ENCODE measurements around the gene MIER3.

Gene MIER3

DNA sequence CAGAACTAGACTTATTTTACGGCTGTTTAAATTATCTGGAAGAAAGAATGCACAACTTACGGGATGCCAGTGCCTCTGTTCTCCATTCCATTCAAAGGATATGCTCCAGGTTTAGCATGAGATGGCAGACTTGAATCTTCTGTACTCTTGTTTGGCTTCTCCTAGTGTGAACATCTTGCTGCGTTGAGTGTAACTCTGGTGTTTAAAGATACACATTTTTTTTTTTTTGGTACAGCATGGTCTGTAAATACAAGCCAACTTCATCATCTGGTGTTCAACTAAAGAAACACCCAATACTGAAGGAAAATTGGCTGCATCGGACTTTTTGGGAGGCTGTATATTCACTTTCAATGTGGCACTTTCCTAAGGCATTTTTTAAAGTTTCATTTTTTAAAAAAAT is 7.4 kb upstream of the MIER3 start:
- Histone ChIP-seq H3K79me2 (ENCODE audit: insufficient read depth, low read length) (no peaks in the 10 kb centered on the region), H4K20me1 (ENCODE audit: insufficient read depth, low read length) (no peaks in the 10 kb centered on the region), H3K9me3 (ENCODE audit: insufficient read depth, low read length, severe bottlenecking) (no peaks in the 10 kb centered on the region), H3K4me2 (ENCODE audit: insufficient read depth, low read length) (no peak overlapping the region), H3K36me3 (ENCODE audit: insufficient read depth, low read length) (no peaks in the 10 kb centered on the region), H3K27ac (ENCODE audit: low read length) (no peak overlapping the region), H2AFZ (ENCODE audit: low read depth, low read length) (no peak overlapping the region), H3K27me3 (ENCODE audit: insufficient read depth, low read length, poor library complexity) (peaks cover 71% of the 10 kb centered on the region), H3K4me3 (ENCODE audit: low read depth in 1 of 2, low read length in 2 of 2) (no peak overlapping the region), H3K4me1 (ENCODE audit: insufficient read depth, low read length) (no peaks in the 10 kb centered on the region), H3K9ac (ENCODE audit: low read depth, low read length) (no peak overlapping the region)
- DNase-seq: no peak
- ATAC-seq (ENCODE audit: insufficient read depth, low read depth): no peak
- no peak for TF ChIP-seq EZH2 (IDR thresholded peaks at IDR 0.05; ENCODE audit: borderline replicate concordance, low read depth, low read length, severe bottlenecking)
- TF ChIP-seq, protein P1, sequence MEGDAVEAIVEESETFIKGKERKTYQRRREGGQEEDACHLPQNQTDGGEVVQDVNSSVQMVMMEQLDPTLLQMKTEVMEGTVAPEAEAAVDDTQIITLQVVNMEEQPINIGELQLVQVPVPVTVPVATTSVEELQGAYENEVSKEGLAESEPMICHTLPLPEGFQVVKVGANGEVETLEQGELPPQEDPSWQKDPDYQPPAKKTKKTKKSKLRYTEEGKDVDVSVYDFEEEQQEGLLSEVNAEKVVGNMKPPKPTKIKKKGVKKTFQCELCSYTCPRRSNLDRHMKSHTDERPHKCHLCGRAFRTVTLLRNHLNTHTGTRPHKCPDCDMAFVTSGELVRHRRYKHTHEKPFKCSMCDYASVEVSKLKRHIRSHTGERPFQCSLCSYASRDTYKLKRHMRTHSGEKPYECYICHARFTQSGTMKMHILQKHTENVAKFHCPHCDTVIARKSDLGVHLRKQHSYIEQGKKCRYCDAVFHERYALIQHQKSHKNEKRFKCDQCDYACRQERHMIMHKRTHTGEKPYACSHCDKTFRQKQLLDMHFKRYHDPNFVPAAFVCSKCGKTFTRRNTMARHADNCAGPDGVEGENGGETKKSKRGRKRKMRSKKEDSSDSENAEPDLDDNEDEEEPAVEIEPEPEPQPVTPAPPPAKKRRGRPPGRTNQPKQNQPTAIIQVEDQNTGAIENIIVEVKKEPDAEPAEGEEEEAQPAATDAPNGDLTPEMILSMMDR (IDR thresholded peaks at IDR 0.05; ENCODE audit: borderline replicate concordance, extremely low read depth, low read length, poor library complexity, severe bottlenecking): no peak

DNA sequence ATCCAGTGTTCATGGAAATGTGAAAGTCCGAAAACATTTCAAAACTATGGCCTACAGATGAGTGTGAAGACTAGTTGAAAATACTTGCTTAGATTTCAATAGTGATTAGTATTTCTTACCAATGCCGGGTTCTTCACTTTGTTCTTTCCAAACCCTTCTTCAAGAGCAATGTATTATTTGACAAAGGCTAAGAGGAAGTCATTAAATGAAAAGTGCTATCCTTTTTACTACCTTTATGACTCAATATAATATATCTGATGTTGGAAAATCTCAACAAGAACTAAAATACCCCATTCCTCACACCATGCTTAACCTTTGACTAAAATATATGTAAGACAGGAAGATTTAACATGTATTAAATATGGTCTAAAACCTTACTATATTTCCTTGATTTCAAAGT is 6.7 kb upstream of the MIER3 start:
- no peak overlapping the region for H3K4me2 ChIP-seq (ENCODE audit: insufficient read depth, low read length)
- no peak for TF ChIP-seq EZH2 (IDR thresholded peaks at IDR 0.05; ENCODE audit: borderline replicate concordance, low read depth, low read length, severe bottlenecking)
- TF ChIP-seq, protein P1 (IDR thresholded peaks at IDR 0.05; ENCODE audit: borderline replicate concordance, extremely low read depth, low read length, poor library complexity, severe bottlenecking): no peak
- no peak overlapping the region for H3K9ac ChIP-seq (ENCODE audit: low read depth, low read length)
- no peak for DNase-seq
- H3K9me3 ChIP-seq (ENCODE audit: insufficient read depth, low read length, severe bottlenecking): no peaks in the 10 kb centered on the region
- H3K4me3 ChIP-seq (ENCODE audit: low read depth in 1 of 2, low read length in 2 of 2): no peak overlapping the region
- no peak overlapping the region for H2AFZ ChIP-seq (ENCODE audit: low read depth, low read length)
- H3K27me3 ChIP-seq (ENCODE audit: insufficient read depth, low read length, poor library complexity): peaks cover 74% of the 10 kb centered on the region
- no peaks in the 10 kb centered on the region for H3K4me1 ChIP-seq (ENCODE audit: insufficient read depth, low read length)
- ATAC-seq (ENCODE audit: insufficient read depth, low read depth): no peak
- H4K20me1 ChIP-seq (ENCODE audit: insufficient read depth, low read length): no peaks in the 10 kb centered on the region
- no peak overlapping the region for H3K27ac ChIP-seq (ENCODE audit: low read length)
- H3K79me2 ChIP-seq (ENCODE audit: insufficient read depth, low read length): no peaks in the 10 kb centered on the region
- no peaks in the 10 kb centered on the region for H3K36me3 ChIP-seq (ENCODE audit: insufficient read depth, low read length)

DNA sequence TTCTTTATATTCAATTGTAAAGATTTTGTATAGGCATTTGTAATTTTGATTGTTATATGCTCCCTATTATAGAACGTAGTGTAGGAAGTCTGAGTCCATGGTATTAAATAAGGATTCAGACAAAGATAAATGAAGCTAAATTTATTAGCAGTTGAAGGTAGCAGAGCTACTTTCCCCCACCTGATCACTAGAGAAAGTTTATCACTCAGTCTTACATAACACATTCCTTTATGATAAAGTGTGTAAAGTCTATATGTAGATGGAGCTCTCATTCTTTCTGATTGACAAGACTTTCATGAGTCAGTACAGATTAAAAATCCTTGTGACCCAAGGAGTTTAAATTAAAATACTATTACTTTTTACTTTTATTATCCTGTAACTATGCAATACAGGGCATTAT is 2.3 kb upstream of the MIER3 start:
- no peak overlapping the region for H2AFZ ChIP-seq (ENCODE audit: low read depth, low read length)
- peaks cover 5% of the 10 kb centered on the region for H3K36me3 ChIP-seq (ENCODE audit: insufficient read depth, low read length)
- no peak for DNase-seq
- H3K27ac ChIP-seq (ENCODE audit: low read length): no peak overlapping the region
- no peak overlapping the region for H3K9ac ChIP-seq (ENCODE audit: low read depth, low read length)
- H3K9me3 ChIP-seq (ENCODE audit: insufficient read depth, low read length, severe bottlenecking): no peaks in the 10 kb centered on the region
- peaks cover 22% of the 10 kb centered on the region for H3K4me1 ChIP-seq (ENCODE audit: insufficient read depth, low read length)
- no peak for TF ChIP-seq EZH2 (IDR thresholded peaks at IDR 0.05; ENCODE audit: borderline replicate concordance, low read depth, low read length, severe bottlenecking)
- TF ChIP-seq, protein P1 (IDR thresholded peaks at IDR 0.05; ENCODE audit: borderline replicate concordance, extremely low read depth, low read length, poor library complexity, severe bottlenecking): no peak
- peaks cover 54% of the 10 kb centered on the region for H3K27me3 ChIP-seq (ENCODE audit: insufficient read depth, low read length, poor library complexity)
- H3K4me2 ChIP-seq (ENCODE audit: insufficient read depth, low read length): no peak overlapping the region
- no peak overlapping the region for H3K4me3 ChIP-seq (ENCODE audit: low read depth in 1 of 2, low read length in 2 of 2)
- peaks cover 14% of the 10 kb centered on the region for H4K20me1 ChIP-seq (ENCODE audit: insufficient read depth, low read length)
- peaks cover 22% of the 10 kb centered on the region for H3K79me2 ChIP-seq (ENCODE audit: insufficient read depth, low read length)
- ATAC-seq (ENCODE audit: insufficient read depth, low read depth): no peak
